Keratinocyte (primary cell): ENCODE data around the gene SAPCD1. TPM values are rescaled to one million over a fixed set of nuclear protein-coding genes. Genes with fewer than 3 reads are reported as not detected.

Experiments used
- DNase-seq: peaks from one replicate; pipeline ENCODE4 v3.0.0-alpha.2; 2011; ENCODE audit warnings: low read depth, missing footprints, low spot score
- FAIRE-seq: peaks from 2 replicates; lab custom pipeline; 2011; peaks lifted over from hg19 to GRCh38; lab: Jason Lieb, UNC
- H2AFZ ChIP-seq: 2 replicates; pipeline ENCODE4 v1.6.0; 2012; ENCODE audit warnings: low read length, control low read depth, inconsistent platforms; ENCODE audit not compliant: control insufficient read depth
- H3K27ac ChIP-seq: 2 replicates; pipeline ENCODE4 v1.5.1; 2011; ENCODE audit warnings: low read length; ENCODE audit not compliant: control insufficient read depth, insufficient read depth
- H3K27me3 ChIP-seq: 3 replicates; pipeline ENCODE4 v1.6.0; 2011; ENCODE audit warnings: low read length; ENCODE audit not compliant: control insufficient read depth, insufficient read depth; ENCODE audit errors: extremely low read depth
- H3K36me3 ChIP-seq, 2 experiments: 2 replicates in 1 of 2; 3 replicates in 1 of 2; pipeline ENCODE4 v1.5.1; 2011; ENCODE audit warnings: low read length in 2 of 2, mild to moderate bottlenecking in 1 of 2; ENCODE audit not compliant: control insufficient read depth in 2 of 2, insufficient read depth in 2 of 2; ENCODE audit errors: extremely low read depth in 1 of 2
- H3K4me1 ChIP-seq: 3 replicates; pipeline ENCODE4 v1.5.1; 2011; ENCODE audit warnings: low read length; ENCODE audit not compliant: control insufficient read depth, insufficient read depth; ENCODE audit errors: extremely low read depth
- H3K4me2 ChIP-seq: 3 replicates; pipeline ENCODE4 v1.6.0; 2011; ENCODE audit warnings: low read depth, low read length; ENCODE audit not compliant: control insufficient read depth, insufficient read depth; ENCODE audit errors: extremely low read depth
- H3K4me3 ChIP-seq, 3 experiments: fragments of 200-600 bp in 1 of 3; sonication (generic) in 1 of 3; 2 replicates in 2 of 3; 3 replicates in 1 of 3; pipeline ENCODE4 v1.5.1; 2011 to 2016; ENCODE audit warnings: low read length in 3 of 3, mild to moderate bottlenecking in 3 of 3, control low read depth in 2 of 3, inconsistent platforms in 1 of 3, low read depth in 1 of 3, mixed read lengths in 1 of 3, mixed run types in 1 of 3, moderate library complexity in 1 of 3; ENCODE audit not compliant: control insufficient read depth in 2 of 3, insufficient read depth in 2 of 3; ENCODE audit errors: extremely low read depth in 1 of 3
- H3K79me2 ChIP-seq: 2 replicates; pipeline ENCODE4 v1.6.0; 2012; ENCODE audit warnings: low read length; ENCODE audit not compliant: control insufficient read depth, insufficient read depth
- H3K9ac ChIP-seq: 3 replicates; pipeline ENCODE4 v1.6.0; 2011; ENCODE audit warnings: low read length; ENCODE audit not compliant: control insufficient read depth, insufficient read depth; ENCODE audit errors: extremely low read depth
- H3K9me1 ChIP-seq: 3 replicates; pipeline ENCODE4 v1.6.0; 2011; ENCODE audit warnings: low read length; ENCODE audit not compliant: control insufficient read depth, insufficient read depth; ENCODE audit errors: extremely low read depth
- H3K9me3 ChIP-seq: 2 replicates; pipeline ENCODE4 v1.5.1; 2012; ENCODE audit warnings: low read depth, low read length; ENCODE audit not compliant: control insufficient read depth
- H4K20me1 ChIP-seq: 3 replicates; pipeline ENCODE4 v1.6.0; 2011; ENCODE audit warnings: low read length; ENCODE audit not compliant: control insufficient read depth, insufficient read depth; ENCODE audit errors: extremely low read depth
- CTCF ChIP-seq, 3 experiments: IDR thresholded peaks in 1 of 3; conservative IDR thresholded peaks in 1 of 3; optimal IDR thresholded peaks in 1 of 3; 2 replicates in 2 of 3; 3 replicates in 1 of 3; pipeline versions ENCODE3 to v1.5.1; 2011; ENCODE audit warnings: low read length in 3 of 3, mild to moderate bottlenecking in 3 of 3, moderate library complexity in 2 of 3, control low read depth in 1 of 3, inconsistent platforms in 1 of 3; ENCODE audit not compliant: insufficient read depth in 2 of 3; ENCODE audit errors: extremely low read depth in 1 of 3
- EZH2 ChIP-seq: IDR thresholded peaks from one replicate; pipeline ENCODE4 v1.6.1; 2012; ENCODE audit warnings: inconsistent platforms, mild to moderate bottlenecking, low read length, moderate library complexity
- dilution Hi-C: fragments of 300-500 bp; cut with MboI; formaldehyde crosslinking; loops from one replicate; pipeline ENCODE4 v1.7.0; 2020; ENCODE audit warnings: low sequenced_read_pairs; ENCODE audit not compliant: extremely low pct_ligation_motif_present
- polyA plus RNA-seq, 5 experiments: library from polyadenylated mRNA; depleted of rRNA in 3 of 5; stranded (reverse) in 3 of 5; stranded (forward) in 1 of 5; unstranded in 1 of 5; fragments of >200 nt; gene quantifications; 1 replicate in 1 of 5; 2 replicates in 3 of 5; 3 replicates in 1 of 5; pipeline versions ENCODE4 v1.2.1 to v1.2.3, GENCODE V29; 2011 to 2012; ENCODE audit warnings: missing spikeins in 2 of 5, low read depth in 1 of 5, low replicate concordance in 1 of 5

The SAPCD1 gene
- polyA plus RNA-seq, 1 donor (not counting 4 experiments of a cell fraction or from before 2014, with no cell fraction given) = 2.1 TPM

DNA sequence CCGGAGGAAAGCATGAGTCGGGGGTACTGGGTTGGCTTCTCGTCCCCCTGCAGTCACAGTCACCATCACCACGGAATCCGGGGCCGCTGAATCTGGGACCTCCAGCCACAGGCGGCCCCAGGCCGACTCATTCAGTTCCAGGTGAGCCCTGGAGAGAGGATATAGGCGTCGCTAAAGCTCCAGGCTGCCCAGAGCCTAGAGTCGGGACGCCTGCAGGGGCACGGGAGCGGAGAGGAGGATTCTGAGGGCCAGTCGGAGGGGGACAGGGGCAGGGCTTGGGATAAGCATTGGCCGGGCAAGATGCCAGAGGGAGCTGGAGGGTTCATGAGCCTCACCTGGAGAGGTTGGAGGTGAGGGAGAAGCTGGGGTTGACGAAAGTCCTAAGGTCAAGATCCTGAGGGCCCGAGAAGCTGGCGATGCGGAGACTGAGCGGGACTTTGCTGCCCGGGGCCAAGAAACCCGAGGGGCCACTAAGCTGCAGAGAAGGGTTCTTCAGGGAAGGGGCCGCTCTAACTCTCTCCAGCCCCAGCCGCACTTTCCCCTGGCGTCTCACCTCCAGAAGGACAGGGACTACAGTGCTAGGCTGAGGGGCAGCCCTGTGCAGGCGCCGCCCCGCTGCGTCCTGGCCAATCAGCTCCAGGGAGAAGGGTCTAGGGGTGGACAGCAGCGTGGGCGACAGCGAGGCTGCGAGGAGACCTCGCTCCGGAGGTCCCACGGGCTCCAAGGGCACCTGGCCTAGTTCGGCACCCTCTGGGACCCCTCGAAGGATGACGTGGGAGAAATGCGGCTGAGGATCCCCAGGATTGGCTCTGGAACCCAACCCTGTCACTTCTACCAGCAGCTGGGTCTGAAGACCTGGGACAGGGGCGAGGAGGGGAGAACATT, 3.7 kb downstream of the SAPCD1 start:
- H3K4me1 ChIP-seq = peaks cover 7% of the 10 kb centered on the region
- H3K36me3 ChIP-seq = peaks cover 3 to 5% of the 10 kb centered on the region in 2 experiments
- no peak overlapping the region for H3K4me2 ChIP-seq
- no peak overlapping the region for H3K4me3 ChIP-seq
- peaks cover 2% of the 10 kb centered on the region for H3K9me1 ChIP-seq
- H4K20me1 ChIP-seq = no peaks in the 10 kb centered on the region
- no peaks in the 10 kb centered on the region for H3K27me3 ChIP-seq
- DNase-seq (no peak), FAIRE-seq (no peak)
- no peaks in the 10 kb centered on the region for H3K9me3 ChIP-seq
- no peak overlapping the region for H2AFZ ChIP-seq
- no peak overlapping the region for H3K9ac ChIP-seq
- no peaks in the 10 kb centered on the region for H3K79me2 ChIP-seq
- H3K27ac ChIP-seq = no peak overlapping the region
- TF ChIP-seq CTCF (optimal IDR thresholded peaks at IDR 0.05 in 1 of 3, IDR thresholded peaks at IDR 0.05 in 1 of 3, conservative IDR thresholded peaks at IDR 0.05 in 1 of 3; ENCODE audit: extremely low read depth in 1 of 3, insufficient read depth in 2 of 3, low read length in 3 of 3) (no peak), EZH2 (no peak)
- dilution Hi-C loops = no loop called here

DNA sequence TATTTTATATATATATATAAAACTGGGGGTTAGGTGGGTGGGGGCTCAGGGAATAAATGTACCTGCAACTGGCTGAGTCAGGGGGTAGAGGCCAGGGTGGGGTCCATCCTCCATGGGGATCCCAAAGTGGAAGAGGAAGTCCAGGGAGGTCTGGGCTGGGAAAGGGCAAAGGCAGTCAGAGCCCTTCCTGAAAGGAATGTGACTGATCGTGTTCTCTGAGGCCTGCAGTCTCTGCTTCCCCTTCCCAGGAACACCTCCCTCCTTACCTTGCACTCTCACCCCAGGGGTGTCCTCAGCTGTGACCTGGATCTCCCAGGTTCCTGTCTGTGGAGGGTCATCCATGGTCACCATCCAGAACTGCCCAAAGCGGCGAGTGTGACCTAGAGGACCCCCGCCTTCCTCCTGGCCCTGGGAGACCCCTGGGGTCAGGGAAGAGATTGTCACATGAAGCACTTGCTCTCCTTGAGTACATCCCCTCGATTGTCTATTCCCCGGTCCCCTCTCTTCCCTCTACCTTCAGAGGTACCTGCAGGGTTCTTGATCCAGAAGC, 4.7 kb downstream of the SAPCD1 start:
- Histone ChIP-seq H3K9me1 (peaks cover 2% of the 10 kb centered on the region), H3K36me3 (no peaks in the 10 kb centered on the region), H2AFZ (no peak overlapping the region), H3K27me3 (no peaks in the 10 kb centered on the region), H3K4me3 (no peak overlapping the region), H3K79me2 (no peaks in the 10 kb centered on the region), H3K9ac (no peak overlapping the region), H3K9me3 (no peaks in the 10 kb centered on the region), H3K4me2 (no peak overlapping the region), H3K27ac (no peak overlapping the region), H4K20me1 (no peaks in the 10 kb centered on the region), H3K4me1 (peaks cover 8% of the 10 kb centered on the region)
- FAIRE-seq (no peak), DNase-seq (no peak)
- no peak for TF ChIP-seq CTCF (optimal IDR thresholded peaks at IDR 0.05 in 1 of 3, IDR thresholded peaks at IDR 0.05 in 1 of 3, conservative IDR thresholded peaks at IDR 0.05 in 1 of 3; ENCODE audit: extremely low read depth in 1 of 3, insufficient read depth in 2 of 3, low read length in 3 of 3)
- no peak for TF ChIP-seq EZH2
- dilution Hi-C loops = no loop called here
